Endothelial cell of umbilical vein (primary cell): Measurements from ENCODE around the gene LTB4R.

Source experiments
- EZH2 ChIP-seq: IDR thresholded peaks from 2 replicates; pipeline ENCODE4 v1.6.1; 2012; ENCODE audit warnings: borderline replicate concordance, low read depth, mild to moderate bottlenecking, moderate library complexity, low read length, inconsistent platforms; ENCODE audit not compliant: severe bottlenecking
- GATA2 ChIP-seq: IDR thresholded peaks from 2 replicates; pipeline ENCODE4 v1.7.0; 2011; ENCODE audit warnings: low read depth, mild to moderate bottlenecking, moderate library complexity, mixed read lengths, low read length; ENCODE audit not compliant: insufficient read length, insufficient read depth
- POLR2A ChIP-seq: IDR thresholded peaks from 2 replicates; pipeline ENCODE4 v1.6.1; 2012; ENCODE audit warnings: low read depth, mild to moderate bottlenecking, control low read depth, low read length
- POLR2AphosphoS5 ChIP-seq: IDR thresholded peaks from 2 replicates; pipeline ENCODE4 v1.6.1; 2012; ENCODE audit warnings: low read depth, mild to moderate bottlenecking, control low read depth, low read length, moderate library complexity; ENCODE audit not compliant: insufficient read depth
- TF ChIP-seq, protein P1 (sequence below), 2 donors: IDR thresholded peaks; 1 replicate in 1 of 2; 2 replicates in 1 of 2; pipeline ENCODE4 v1.5.1; 2011; ENCODE audit warnings: low read length in 2 of 2, mild to moderate bottlenecking in 2 of 2, moderate library complexity in 2 of 2, control low read depth in 1 of 2, inconsistent platforms in 1 of 2, low read depth in 1 of 2; ENCODE audit not compliant: insufficient read depth in 1 of 2; ENCODE audit errors: extremely low read depth in 1 of 2
- TF ChIP-seq, protein P2 (sequence below): IDR thresholded peaks from 2 replicates; pipeline ENCODE4 v1.6.1; 2011; ENCODE audit not compliant: insufficient read depth, insufficient read length

DNA sequence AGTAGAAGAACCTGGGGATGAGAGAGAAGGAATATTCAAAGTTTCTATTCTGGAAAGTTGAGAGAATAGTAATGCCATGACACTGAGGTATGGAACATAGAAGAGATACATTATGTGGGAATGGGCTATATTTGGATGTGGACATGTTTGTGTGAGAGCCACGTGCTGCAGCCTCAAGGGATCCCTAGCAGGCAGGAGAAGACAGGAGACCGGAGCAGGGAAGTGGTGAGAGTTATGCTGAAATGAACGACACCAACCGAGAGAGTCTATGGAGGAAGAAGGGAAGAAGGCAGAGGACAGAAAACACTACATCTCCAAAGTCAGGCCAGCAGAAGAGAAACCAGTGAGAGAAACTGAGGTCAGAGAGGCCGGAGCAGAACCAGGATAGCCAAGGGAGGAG is 38.4 kb downstream of the LTB4R start:
- TF ChIP-seq, protein P1, sequence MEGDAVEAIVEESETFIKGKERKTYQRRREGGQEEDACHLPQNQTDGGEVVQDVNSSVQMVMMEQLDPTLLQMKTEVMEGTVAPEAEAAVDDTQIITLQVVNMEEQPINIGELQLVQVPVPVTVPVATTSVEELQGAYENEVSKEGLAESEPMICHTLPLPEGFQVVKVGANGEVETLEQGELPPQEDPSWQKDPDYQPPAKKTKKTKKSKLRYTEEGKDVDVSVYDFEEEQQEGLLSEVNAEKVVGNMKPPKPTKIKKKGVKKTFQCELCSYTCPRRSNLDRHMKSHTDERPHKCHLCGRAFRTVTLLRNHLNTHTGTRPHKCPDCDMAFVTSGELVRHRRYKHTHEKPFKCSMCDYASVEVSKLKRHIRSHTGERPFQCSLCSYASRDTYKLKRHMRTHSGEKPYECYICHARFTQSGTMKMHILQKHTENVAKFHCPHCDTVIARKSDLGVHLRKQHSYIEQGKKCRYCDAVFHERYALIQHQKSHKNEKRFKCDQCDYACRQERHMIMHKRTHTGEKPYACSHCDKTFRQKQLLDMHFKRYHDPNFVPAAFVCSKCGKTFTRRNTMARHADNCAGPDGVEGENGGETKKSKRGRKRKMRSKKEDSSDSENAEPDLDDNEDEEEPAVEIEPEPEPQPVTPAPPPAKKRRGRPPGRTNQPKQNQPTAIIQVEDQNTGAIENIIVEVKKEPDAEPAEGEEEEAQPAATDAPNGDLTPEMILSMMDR (IDR thresholded peaks at IDR 0.05; ENCODE audit: extremely low read depth in 1 of 2, insufficient read depth in 1 of 2, low read depth in 1 of 2, low read length in 2 of 2), result no peak
- no peak for TF ChIP-seq EZH2
- TF ChIP-seq POLR2AphosphoS5, result no peak
- TF ChIP-seq POLR2A, result no peak
- TF ChIP-seq, protein P2, sequence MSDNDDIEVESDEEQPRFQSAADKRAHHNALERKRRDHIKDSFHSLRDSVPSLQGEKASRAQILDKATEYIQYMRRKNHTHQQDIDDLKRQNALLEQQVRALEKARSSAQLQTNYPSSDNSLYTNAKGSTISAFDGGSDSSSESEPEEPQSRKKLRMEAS, result no peak
- no peak for TF ChIP-seq GATA2
